ENCODE measurements around the gene CILP2.

- no peak for TF ChIP-seq KLF16 (tag by site-specific recombination; IDR thresholded peaks at IDR 0.05)
- no peak for TF ChIP-seq REST (tag by site-specific recombination; IDR thresholded peaks at IDR 0.05)
- TF ChIP-seq CTCF (tag by site-specific recombination; IDR thresholded peaks at IDR 0.05), result no peak
- TF ChIP-seq FEZF1 (tag by site-specific recombination; IDR thresholded peaks at IDR 0.05), result no peak
- TF ChIP-seq, protein P1, sequence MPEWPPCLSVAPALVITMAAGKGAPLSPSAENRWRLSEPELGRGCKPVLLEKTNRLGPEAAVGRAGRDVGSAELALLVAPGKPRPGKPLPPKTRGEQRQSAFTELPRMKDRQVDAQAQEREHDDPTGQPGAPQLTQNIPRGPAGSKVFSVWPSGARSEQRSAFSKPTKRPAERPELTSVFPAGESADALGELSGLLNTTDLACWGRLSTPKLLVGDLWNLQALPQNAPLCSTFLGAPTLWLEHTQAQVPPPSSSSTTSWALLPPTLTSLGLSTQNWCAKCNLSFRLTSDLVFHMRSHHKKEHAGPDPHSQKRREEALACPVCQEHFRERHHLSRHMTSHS (tag by site-specific recombination; IDR thresholded peaks at IDR 0.05), result no peak
- no peak for TF ChIP-seq ZBTB7A (tag by site-specific recombination; IDR thresholded peaks at IDR 0.05; ENCODE audit: low read depth)
- TF ChIP-seq ZNF394 (tag by site-specific recombination; IDR thresholded peaks at IDR 0.05; ENCODE audit: borderline replicate concordance), result no peak
- no peak for TF ChIP-seq ZNF341 (tag by site-specific recombination; IDR thresholded peaks at IDR 0.05; ENCODE audit: low read depth)
- no peak for TF ChIP-seq ZNF777 (tag by site-specific recombination; IDR thresholded peaks at IDR 0.05; ENCODE audit: borderline replicate concordance)
- TF ChIP-seq ZNF513 (tag by site-specific recombination; IDR thresholded peaks at IDR 0.05), result no peak
- no peak for TF ChIP-seq ZFP69B (tag by site-specific recombination; IDR thresholded peaks at IDR 0.05)
- TF ChIP-seq ZSCAN18 (tag by site-specific recombination; IDR thresholded peaks at IDR 0.05), result no peak
Measured at GRCh38 chr19:19544954-19545591, 7.0 kb downstream of the CILP2 start.
